Fibroblast of mammary gland (primary cell): ENCODE results near the gene ARID3C.

Source experiments
- DNase-seq: peaks from one replicate; pipeline ENCODE4 v3.0.0-alpha.2; 2010; ENCODE audit warnings: low read depth
- H3K4me3 ChIP-seq: 2 replicates; pipeline ENCODE4 v1.5.1; 2011; ENCODE audit warnings: low read depth, mild to moderate bottlenecking, low read length, moderate library complexity; ENCODE audit not compliant: control insufficient read depth
- CTCF ChIP-seq: conservative IDR thresholded peaks from 2 replicates; pipeline ENCODE4 v1.5.1; 2011; ENCODE audit warnings: low read depth, low read length, inconsistent platforms; ENCODE audit not compliant: control insufficient read depth, insufficient read depth

The ARID3C gene

GRCh38 chr9:34636791-34637355 lies 8.0 kb upstream of the ARID3C start:
- peak overlapping the region; percentile 88 for H3K4me3 ChIP-seq
- no peak for DNase-seq
- no peak for TF ChIP-seq CTCF

DNA sequence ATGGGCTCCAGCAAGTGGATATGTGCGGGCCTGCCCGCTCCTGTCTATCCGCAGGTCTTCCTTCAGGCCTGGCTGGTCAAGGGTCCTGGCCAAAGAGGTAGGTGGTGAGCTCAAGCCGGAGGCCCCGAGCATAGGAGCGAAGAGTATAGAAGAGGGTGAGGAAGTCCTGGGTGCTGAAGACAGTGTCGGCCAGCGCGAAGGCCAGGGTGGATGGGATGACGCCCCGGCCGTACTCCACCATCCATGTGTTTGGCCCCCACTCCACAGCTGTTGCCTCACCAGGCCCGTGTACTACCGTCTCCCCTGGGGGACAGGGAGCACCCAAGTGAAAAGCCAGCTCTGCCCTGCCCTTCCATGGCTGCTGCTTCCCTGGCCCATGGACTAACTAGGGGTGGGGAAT lies 6.7 kb upstream of the ARID3C start:
- no peak for DNase-seq
- TF ChIP-seq CTCF: no peak
- H3K4me3 ChIP-seq: no peak overlapping the region

DNA sequence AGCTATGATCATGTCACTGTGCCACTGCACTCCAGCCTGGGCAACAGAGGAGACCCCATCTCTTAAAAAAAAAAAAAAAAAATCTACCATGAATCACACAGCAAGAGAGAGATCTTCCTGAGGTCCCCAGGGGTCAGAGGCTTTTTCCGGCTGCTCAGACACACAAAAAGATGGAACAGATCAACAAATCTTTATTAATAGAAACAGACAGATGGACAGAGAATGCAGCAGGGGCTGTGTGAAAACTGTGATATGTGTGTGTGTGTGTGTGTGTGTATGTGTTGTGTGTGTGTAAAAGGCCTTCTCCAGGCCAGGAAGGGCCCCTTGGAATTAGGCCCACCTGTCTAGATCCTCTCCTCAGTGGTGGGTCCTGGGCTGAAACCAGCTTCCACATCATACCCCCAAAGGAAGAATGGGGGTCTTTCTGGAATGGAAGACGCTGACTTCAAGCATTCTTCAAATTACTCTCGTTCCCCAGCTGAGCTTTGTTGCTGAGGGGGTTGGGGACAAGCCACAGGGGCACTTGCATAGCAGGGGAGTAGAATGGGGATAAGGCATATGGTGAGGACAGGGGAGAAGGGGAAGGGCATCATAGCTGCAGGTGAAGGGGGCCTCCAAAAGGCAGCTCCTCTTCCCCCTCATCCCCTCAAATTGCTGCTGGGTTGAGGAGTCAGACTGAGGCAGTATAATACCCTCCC lies 5.8 kb upstream of the ARID3C start:
- H3K4me3 ChIP-seq: no peak overlapping the region
- TF ChIP-seq CTCF: no peak
- DNase-seq: no peak

DNA sequence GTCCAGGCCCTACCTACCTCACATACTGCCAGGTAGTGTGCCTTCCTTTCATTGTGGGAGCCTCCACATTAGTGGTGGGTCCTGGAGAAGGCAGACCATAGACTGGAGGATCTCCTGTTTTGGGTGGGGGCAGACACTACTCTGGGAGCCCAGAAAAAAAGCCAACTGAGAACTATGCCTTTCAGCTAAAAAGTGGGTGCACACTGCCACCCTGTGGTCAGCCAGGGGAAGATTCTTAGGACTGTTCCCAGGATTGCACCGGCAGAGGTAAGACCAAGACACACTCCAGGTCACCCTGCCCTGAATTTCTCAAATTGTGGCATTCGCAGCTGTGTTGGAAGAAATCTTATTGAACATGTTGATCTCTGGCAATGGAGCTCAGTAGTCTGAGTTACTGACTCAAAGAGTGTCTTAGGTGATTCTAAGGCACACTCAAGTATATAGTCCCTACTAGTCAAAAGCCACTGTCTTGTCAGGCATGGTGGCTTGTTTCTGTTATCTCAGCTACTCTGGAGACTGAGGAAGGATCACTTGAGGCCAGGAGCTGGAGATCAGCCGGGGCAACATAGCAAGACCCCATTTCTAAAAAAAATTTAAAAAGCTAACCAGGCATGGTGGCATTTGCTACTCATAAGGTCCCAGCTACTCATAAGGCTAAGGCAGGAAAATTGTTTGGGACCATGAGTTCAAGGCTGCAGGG lies 5.1 kb upstream of the ARID3C start:
- DNase-seq: peak; percentile 65
- no peak overlapping the region for H3K4me3 ChIP-seq
- peak; percentile 87 for TF ChIP-seq CTCF

GRCh38 chr9:34633166-34633565 lies 4.3 kb upstream of the ARID3C start:
- H3K4me3 ChIP-seq: no peak overlapping the region
- no peak for DNase-seq
- TF ChIP-seq CTCF: no peak

DNA sequence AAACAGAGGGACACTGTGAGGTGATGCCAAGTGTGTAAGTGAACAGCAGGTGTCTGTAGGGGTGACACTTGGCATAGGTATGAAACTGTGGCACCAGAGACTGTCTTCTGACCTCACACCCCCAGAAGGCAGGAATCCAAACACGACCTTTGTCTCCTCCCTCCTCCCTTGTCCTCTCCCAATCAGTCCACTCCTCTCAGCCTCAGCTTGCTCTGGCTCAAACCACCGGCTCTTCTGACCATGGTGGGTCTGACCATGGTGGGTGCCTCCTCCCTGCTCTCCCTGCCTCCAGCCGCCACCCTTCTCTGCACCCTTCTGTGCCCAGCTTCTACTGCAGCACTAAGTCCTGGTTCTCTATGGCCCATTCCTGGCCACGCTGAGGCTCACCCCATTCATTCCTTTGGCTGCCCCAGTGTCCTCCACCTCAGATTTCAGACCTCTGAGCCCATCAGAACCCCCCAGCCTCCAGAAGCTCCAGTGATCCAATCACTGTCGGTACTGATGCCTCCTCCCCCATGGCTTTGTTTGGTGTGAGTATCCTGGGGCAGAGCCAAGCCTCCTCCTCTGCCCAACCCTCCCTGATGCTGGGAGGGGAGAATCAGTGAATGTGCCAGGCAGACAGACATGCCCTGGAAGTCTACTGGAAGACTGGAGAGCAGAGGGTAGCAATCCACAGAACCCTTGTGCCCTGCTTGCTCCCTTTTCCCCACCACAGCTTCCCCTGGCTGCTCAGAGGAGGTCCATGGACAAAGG lies 1.7 kb upstream of the ARID3C start:
- no peak for TF ChIP-seq CTCF
- H3K4me3 ChIP-seq: no peak overlapping the region
- DNase-seq: no peak
